ENCODE data around the gene DCANP1. TPM values are rescaled to one million over a fixed set of nuclear protein-coding genes. Genes with fewer than 3 reads are reported as not detected.

Gene DCANP1
- total and polyA plus RNA-seq, 2 donors (not counting 1 experiment from before 2014, with no cell fraction given) = not detected

GRCh38 chr5:135398855-135399793, 48.0 kb downstream of the DCANP1 start, which contains the start of gene MACROH2A1:
Gene MACROH2A1, minus strand, starts transcription at chr5:135399231. Its CDS starts 10,138 bp downstream, at chr5:135389093.
- no peak for TF ChIP-seq CTCF (IDR thresholded peaks at IDR 0.05)
- no peak for TF ChIP-seq EZH2 (IDR thresholded peaks at IDR 0.05; ENCODE audit: borderline replicate concordance, insufficient read depth, low read depth, low read length, poor library complexity, severe bottlenecking)
- peak within 1 kb of the TSS; percentile 97 for H2AFZ ChIP-seq (ENCODE audit: insufficient read depth, low read depth, low read length, poor library complexity, severe bottlenecking)
- intact Hi-C loops (cut with micrococcal nuclease) = loop anchor here (2.0 to 5.0 kb wide), 2 partner anchors 494 to 733 kb away; partner anchors contain the start of genes PCBD2 and SMAD5

More at GRCh38 chr5:135398855-135399793, 48.0 kb downstream of the DCANP1 start, which contains the start of gene MACROH2A1:
- DNase-seq (peak; percentile 90), ATAC-seq (ENCODE audit: low read depth) (peak; percentile 91)
- peaks cover 0 to 7% (median 0%) of the 10 kb centered on the region in 3 donors for H3K9me3 ChIP-seq (ENCODE audit: control extremely low read depth in 1 of 3, control insufficient read depth in 2 of 3, insufficient read depth in 1 of 3, low read length in 2 of 3)
- H3K4me1 Mint-ChIP-seq = peaks cover 48% of the 10 kb centered on the region
- ChIA-PET CTCF (interaction anchor here (0.7 kb wide), 1 partner anchor 27 kb away, joined by 3 read pairs; no protein-coding TSS in a partner anchor), POLR2A (no interaction called here)
- peaks cover 18% of the 10 kb centered on the region for H4K20me1 ChIP-seq (ENCODE audit: control insufficient read depth, insufficient read depth, low read length, poor library complexity, severe bottlenecking)
- H3K9ac ChIP-seq (ENCODE audit: low read length) = peak within 1 kb of the TSS; percentile 83
- no peaks in the 10 kb centered on the region for H3K36me3 ChIP-seq (replicated peaks in 1 of 2; ENCODE audit: control extremely low read depth in 1 of 2, control insufficient read depth in 1 of 2, extremely low read depth in 1 of 2, insufficient read depth in 2 of 2, low read length in 1 of 2)
- peak within 1 kb of the TSS; percentile 92 for H3K27ac Mint-ChIP-seq
- no peaks in the 10 kb centered on the region for H3K9me3 Mint-ChIP-seq (ENCODE audit: insufficient read depth)
- H3K79me2 ChIP-seq (ENCODE audit: control insufficient read depth, insufficient read depth, low read length) = peaks cover 47% of the 10 kb centered on the region
- peak within 1 kb of the TSS; percentile 81 to 92 for H3K27ac ChIP-seq (ENCODE audit: low read length in 2 of 2)
- H3K4me3 ChIP-seq (ENCODE audit: control extremely low read depth in 1 of 5, extremely low read depth in 1 of 5, insufficient read depth in 1 of 5, low read depth in 2 of 5, low read length in 4 of 5) = peak within 1 kb of the TSS; percentile 61 to 80 (median 72)
- WGBS (ENCODE audit: insufficient coverage) = under 1% methylated on average over 109 of the region's 109 CpGs
- no peaks in the 10 kb centered on the region for H3K27me3 Mint-ChIP-seq
- no peaks in the 10 kb centered on the region for H3K27me3 ChIP-seq (replicated peaks in 1 of 4; ENCODE audit: control extremely low read depth in 1 of 4, control insufficient read depth in 3 of 4, insufficient read depth in 4 of 4, low read length in 3 of 4)
- H3K4me3 Mint-ChIP-seq = peak within 1 kb of the TSS; percentile 92
- peak within 1 kb of the TSS; percentile 90 for H3K4me2 ChIP-seq (replicated peaks; ENCODE audit: low read depth, low read length, poor library complexity, severe bottlenecking)
- H3K4me1 ChIP-seq (ENCODE audit: control insufficient read depth in 2 of 2, insufficient read depth in 2 of 2, low read length in 2 of 2) = peaks cover 30 to 35% of the 10 kb centered on the region in 2 donors

Measured in B cell (primary cell).